ENCODE measurements around the gene WDR45.

DNA sequence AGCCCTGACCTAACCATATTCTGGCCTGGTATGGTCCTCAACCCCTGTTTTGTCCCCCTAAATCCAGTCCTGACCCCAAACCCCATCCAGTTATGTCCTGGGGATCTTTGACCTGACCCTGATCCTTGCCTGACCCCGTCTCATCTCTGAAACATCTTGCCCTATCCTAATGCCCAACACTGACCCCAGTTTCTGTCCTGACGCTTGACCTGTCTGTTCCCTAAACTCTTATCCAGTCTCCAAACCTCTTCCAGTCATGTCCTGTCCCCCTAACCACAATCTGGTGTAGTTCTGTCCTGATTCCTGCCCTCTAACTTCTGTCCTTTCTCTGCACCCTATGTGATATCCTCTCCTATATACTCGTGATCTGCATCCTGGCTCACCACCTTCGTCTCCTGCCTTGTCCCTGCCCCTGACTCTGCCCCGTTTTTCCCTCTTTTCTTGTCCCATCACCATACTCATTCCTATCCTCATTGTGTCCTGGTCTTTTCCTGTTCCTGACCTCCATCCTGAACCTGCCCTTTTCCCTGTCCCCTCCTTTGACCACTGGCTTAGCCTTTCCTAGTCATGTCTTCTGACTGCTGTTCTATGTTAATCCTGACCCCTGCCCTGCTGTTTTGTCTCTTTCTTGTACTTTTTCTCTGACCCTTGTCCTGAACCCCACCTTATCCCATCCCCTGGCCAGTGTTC lies 25.5 kb downstream of the WDR45 start:
- TF ChIP-seq POLR2A (IDR thresholded peaks at IDR 0.05): no peak
- TF ChIP-seq, protein P1, sequence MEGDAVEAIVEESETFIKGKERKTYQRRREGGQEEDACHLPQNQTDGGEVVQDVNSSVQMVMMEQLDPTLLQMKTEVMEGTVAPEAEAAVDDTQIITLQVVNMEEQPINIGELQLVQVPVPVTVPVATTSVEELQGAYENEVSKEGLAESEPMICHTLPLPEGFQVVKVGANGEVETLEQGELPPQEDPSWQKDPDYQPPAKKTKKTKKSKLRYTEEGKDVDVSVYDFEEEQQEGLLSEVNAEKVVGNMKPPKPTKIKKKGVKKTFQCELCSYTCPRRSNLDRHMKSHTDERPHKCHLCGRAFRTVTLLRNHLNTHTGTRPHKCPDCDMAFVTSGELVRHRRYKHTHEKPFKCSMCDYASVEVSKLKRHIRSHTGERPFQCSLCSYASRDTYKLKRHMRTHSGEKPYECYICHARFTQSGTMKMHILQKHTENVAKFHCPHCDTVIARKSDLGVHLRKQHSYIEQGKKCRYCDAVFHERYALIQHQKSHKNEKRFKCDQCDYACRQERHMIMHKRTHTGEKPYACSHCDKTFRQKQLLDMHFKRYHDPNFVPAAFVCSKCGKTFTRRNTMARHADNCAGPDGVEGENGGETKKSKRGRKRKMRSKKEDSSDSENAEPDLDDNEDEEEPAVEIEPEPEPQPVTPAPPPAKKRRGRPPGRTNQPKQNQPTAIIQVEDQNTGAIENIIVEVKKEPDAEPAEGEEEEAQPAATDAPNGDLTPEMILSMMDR (IDR thresholded peaks at IDR 0.05): no peak
